GM12878 (cell line): ENCODE results near the gene NAA15. TPM values are rescaled to one million over a fixed set of nuclear protein-coding genes. Genes with fewer than 3 reads are reported as not detected.

Source experiments
- ATAC-seq: fragments of 200-7000 bp; cut with Tn5 transposase; 3 replicates; pipeline ENCODE4 v1.9.1; 2020; ENCODE audit warnings: mild to moderate bottlenecking, moderate library complexity
- BruUV-seq: library from RNA; stranded (reverse); fragments of 400-500 nt; replicated peaks from 2 replicates; lab custom pipeline; 2021; lab: Mats Ljungman, UMichigan
- CTCF ChIA-PET: fragments of 300-600 bp; sonication (Branson Sonifier 250); formaldehyde crosslinking; extraction: SDS; loops from one replicate; lab custom pipeline; 2021; ENCODE audit warnings: inconsistent platforms; lab: Yijun Ruan, JAX
- POLR2A ChIA-PET: fragments of 350-600 bp; formaldehyde crosslinking; extraction: SDS; loops from one replicate; lab custom pipeline; 2021; ENCODE audit warnings: inconsistent platforms; lab: Charles Lee
- RAD21 ChIA-PET: fragments of 300-600 bp; sonication (Branson Sonifier 250); formaldehyde crosslinking; loops from one replicate; lab custom pipeline; 2023; ENCODE audit warnings: antibody characterized with exemption; ENCODE audit not compliant: unreplicated experiment; lab: Charles Lee
- SMC1A ChIA-PET: fragments of 300-600 bp; sonication (Branson Sonifier 250); formaldehyde crosslinking; loops from one replicate; lab custom pipeline; 2023; ENCODE audit not compliant: unreplicated experiment, uncharacterized antibody; lab: Charles Lee
- DNase-seq: peaks from one replicate; pipeline ENCODE4 v3.0.0-alpha.2; 2011; ENCODE audit warnings: low read depth, low spot score
- FAIRE-seq: peaks from 3 replicates; lab custom pipeline; 2011; peaks lifted over from hg19 to GRCh38; lab: Jason Lieb, UNC
- H2AFZ ChIP-seq: 2 replicates; pipeline ENCODE4 v1.6.0; 2011; ENCODE audit warnings: low read depth, low read length, control low read depth; ENCODE audit not compliant: control insufficient read depth
- H3K27ac ChIP-seq: 2 replicates; pipeline ENCODE4 v1.5.1; 2011; ENCODE audit warnings: control low read depth; ENCODE audit not compliant: control insufficient read depth, insufficient read depth
- H3K27me3 ChIP-seq, 2 experiments: replicated peaks in 1 of 2; 2 replicates each; pipeline versions ENCODE4 v1.6.0 to v1.6.1; 2011; ENCODE audit warnings: low read length in 1 of 2; ENCODE audit not compliant: control insufficient read depth in 2 of 2, insufficient read depth in 2 of 2
- H3K36me3 ChIP-seq, 2 experiments: 2 replicates each; pipeline ENCODE4 v1.5.1; 2011; ENCODE audit warnings: low read length in 1 of 2; ENCODE audit not compliant: control insufficient read depth in 2 of 2, insufficient read depth in 2 of 2
- H3K4me1 ChIP-seq: 2 replicates; pipeline ENCODE4 v1.6.1; 2011; ENCODE audit warnings: mild to moderate bottlenecking, low read length, moderate library complexity, mixed read lengths; ENCODE audit not compliant: control insufficient read depth, insufficient read depth
- H3K4me2 ChIP-seq: 2 replicates; pipeline ENCODE4 v1.6.0; 2011; ENCODE audit warnings: control low read depth; ENCODE audit not compliant: control insufficient read depth, insufficient read depth
- H3K4me3 ChIP-seq: fragments of 200-600 bp; sonication (generic); 2 replicates; pipeline ENCODE4 v1.5.1; 2016
- H3K79me2 ChIP-seq: 2 replicates; pipeline ENCODE4 v1.6.0; 2011; ENCODE audit warnings: low read length; ENCODE audit not compliant: control insufficient read depth, insufficient read depth
- H3K9ac ChIP-seq: 2 replicates; pipeline ENCODE4 v1.8.0; 2011; ENCODE audit warnings: low read length, control low read depth, mixed read lengths; ENCODE audit not compliant: control insufficient read depth, insufficient read depth
- H3K9me3 ChIP-seq: replicated peaks from 3 replicates; pipeline ENCODE4 v1.5.1; 2011; ENCODE audit warnings: mild to moderate bottlenecking, low read length; ENCODE audit not compliant: control insufficient read depth, insufficient read depth
- H4K20me1 ChIP-seq: 2 replicates; pipeline ENCODE4 v1.6.0; 2011; ENCODE audit not compliant: control insufficient read depth, insufficient read depth
- MTA2 ChIP-seq: fragments of 450-650 bp; IDR thresholded peaks from 2 replicates; pipeline ENCODE4 v1.6.1; 2016; ENCODE audit warnings: low read depth, mild to moderate bottlenecking, moderate library complexity
- MTA3 ChIP-seq: IDR thresholded peaks from 2 replicates; pipeline ENCODE4 v1.6.1; 2012; ENCODE audit warnings: low read length, inconsistent platforms, borderline replicate concordance
- SPI1 ChIP-seq: IDR thresholded peaks from 2 replicates; pipeline ENCODE4 v1.6.1; 2011; ENCODE audit warnings: low read depth, mild to moderate bottlenecking, low read length, moderate library complexity, borderline replicate concordance; ENCODE audit not compliant: insufficient read depth
- USF1 ChIP-seq: IDR thresholded peaks from 2 replicates; pipeline ENCODE4 v1.6.1; 2011; ENCODE audit warnings: borderline replicate concordance, low read depth, mild to moderate bottlenecking, moderate library complexity, mixed read lengths, low read length; ENCODE audit not compliant: insufficient read depth; ENCODE audit errors: extremely low read length
- WGBS: methylation state at CpG from one replicate; pipeline ENCODE4 v1.1.6; 2016; ENCODE audit warnings: low lambda C conversion rate; ENCODE audit not compliant: insufficient replicate concordance, insufficient coverage; ENCODE audit errors: missing lambda C conversion rate; 5-methylcytosine and 5-hydroxymethylcytosine counted together
- in situ Hi-C: fragments of 300-500 bp; cut with MboI; formaldehyde crosslinking; loops from 9 replicates; pipeline ENCODE4 v1.14.3; 2018; ENCODE audit warnings: mixed read lengths
- intact Hi-C: fragments of 100-400 bp; cut with micrococcal nuclease; formaldehyde crosslinking; loops from one replicate; pipeline ENCODE4 v1.14.2; 2022; ENCODE audit not compliant: unreplicated experiment
- polyA plus RNA-seq, 11 experiments: library from polyadenylated mRNA; depleted of rRNA in 4 of 11; unstranded in 6 of 11; stranded (reverse) in 5 of 11; fragments of >200 nt; fragmentation: Nextera tagmentation in 4 of 11; fragmentation: Illumina TruSeq in 1 of 11; extraction: Ambion mirVana in 4 of 11; extraction: Trizol in 1 of 11; gene quantifications; 1 replicate in 1 of 11; 2 replicates in 10 of 11; pipeline versions ENCODE4 v1.2.1 to v1.2.3, GENCODE V29; 2011 to 2016; ENCODE audit warnings: inconsistent platforms in 2 of 11, missing spikeins in 2 of 11, low read depth in 1 of 11
- total RNA-seq, 4 experiments: library from RNA; depleted of rRNA in 3 of 4; stranded (reverse); fragments of >200 nt in 3 of 4; fragmentation: Illumina TruSeq in 1 of 4; extraction: Trizol in 1 of 4; gene quantifications; 2 replicates each; pipeline versions ENCODE4 v1.2.1 to v1.2.3, GENCODE V29; 2013 to 2021
- TF ChIP-seq, protein P1 (sequence below), 3 experiments: IDR thresholded peaks in 2 of 3; conservative IDR thresholded peaks in 1 of 3; 2 replicates each; pipeline ENCODE4 v1.5.1; 2011; ENCODE audit warnings: low read depth in 3 of 3, low read length in 3 of 3, mild to moderate bottlenecking in 3 of 3, control low read depth in 2 of 3, moderate library complexity in 2 of 3, inconsistent platforms in 1 of 3, mixed read lengths in 1 of 3; ENCODE audit not compliant: control insufficient read depth in 2 of 3, insufficient read depth in 1 of 3; ENCODE audit errors: extremely low read depth in 1 of 3
- TF ChIP-seq, protein P2 (sequence below): fragments of 450-650 bp; formaldehyde crosslinking; IDR thresholded peaks from 2 replicates; pipeline ENCODE4 v1.4.0; 2020; ENCODE audit warnings: mild to moderate bottlenecking, moderate library complexity

The NAA15 gene
- total and polyA plus RNA-seq, 10 of the 15 experiments (the other 5 are each of a cell fraction or from before 2014, with no cell fraction given), result 24.3 to 93.1 (median 51.9) TPM

DNA sequence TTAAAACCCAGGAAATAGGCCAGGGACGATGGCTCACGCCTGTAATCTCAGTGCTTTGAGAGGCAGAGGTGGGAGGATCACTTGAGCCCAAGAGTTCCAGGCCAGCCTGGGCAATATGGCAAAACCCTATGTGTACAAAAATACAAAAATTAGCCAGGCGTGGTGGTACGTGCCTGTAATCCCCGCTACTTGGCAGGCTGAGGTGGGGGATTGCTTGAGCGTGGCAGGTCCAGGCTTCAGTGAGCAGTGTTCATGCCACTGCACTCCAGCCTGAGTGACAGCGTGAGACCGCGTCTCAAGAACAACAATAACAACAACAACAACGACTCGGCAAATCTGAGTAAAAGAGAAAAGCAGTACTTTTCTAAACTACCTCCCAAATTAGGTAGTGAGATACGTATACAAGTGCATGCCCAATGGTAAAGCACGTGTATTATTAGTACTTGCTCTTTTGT lies 13.9 kb downstream of the NAA15 start (continued):
- TF ChIP-seq, protein P1, sequence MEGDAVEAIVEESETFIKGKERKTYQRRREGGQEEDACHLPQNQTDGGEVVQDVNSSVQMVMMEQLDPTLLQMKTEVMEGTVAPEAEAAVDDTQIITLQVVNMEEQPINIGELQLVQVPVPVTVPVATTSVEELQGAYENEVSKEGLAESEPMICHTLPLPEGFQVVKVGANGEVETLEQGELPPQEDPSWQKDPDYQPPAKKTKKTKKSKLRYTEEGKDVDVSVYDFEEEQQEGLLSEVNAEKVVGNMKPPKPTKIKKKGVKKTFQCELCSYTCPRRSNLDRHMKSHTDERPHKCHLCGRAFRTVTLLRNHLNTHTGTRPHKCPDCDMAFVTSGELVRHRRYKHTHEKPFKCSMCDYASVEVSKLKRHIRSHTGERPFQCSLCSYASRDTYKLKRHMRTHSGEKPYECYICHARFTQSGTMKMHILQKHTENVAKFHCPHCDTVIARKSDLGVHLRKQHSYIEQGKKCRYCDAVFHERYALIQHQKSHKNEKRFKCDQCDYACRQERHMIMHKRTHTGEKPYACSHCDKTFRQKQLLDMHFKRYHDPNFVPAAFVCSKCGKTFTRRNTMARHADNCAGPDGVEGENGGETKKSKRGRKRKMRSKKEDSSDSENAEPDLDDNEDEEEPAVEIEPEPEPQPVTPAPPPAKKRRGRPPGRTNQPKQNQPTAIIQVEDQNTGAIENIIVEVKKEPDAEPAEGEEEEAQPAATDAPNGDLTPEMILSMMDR (IDR thresholded peaks at IDR 0.05 in 2 of 3, conservative IDR thresholded peaks at IDR 0.05 in 1 of 3; ENCODE audit: control insufficient read depth in 2 of 3, extremely low read depth in 1 of 3, insufficient read depth in 1 of 3, low read depth in 3 of 3, low read length in 3 of 3), result no peak
- TF ChIP-seq MTA2 (peak; percentile 21; the same call in 1 of the 2 replicates), MTA3 (0 out of 2 replicates have a peak, but pooled peaks have one; percentile 37)
- TF ChIP-seq, protein P2, sequence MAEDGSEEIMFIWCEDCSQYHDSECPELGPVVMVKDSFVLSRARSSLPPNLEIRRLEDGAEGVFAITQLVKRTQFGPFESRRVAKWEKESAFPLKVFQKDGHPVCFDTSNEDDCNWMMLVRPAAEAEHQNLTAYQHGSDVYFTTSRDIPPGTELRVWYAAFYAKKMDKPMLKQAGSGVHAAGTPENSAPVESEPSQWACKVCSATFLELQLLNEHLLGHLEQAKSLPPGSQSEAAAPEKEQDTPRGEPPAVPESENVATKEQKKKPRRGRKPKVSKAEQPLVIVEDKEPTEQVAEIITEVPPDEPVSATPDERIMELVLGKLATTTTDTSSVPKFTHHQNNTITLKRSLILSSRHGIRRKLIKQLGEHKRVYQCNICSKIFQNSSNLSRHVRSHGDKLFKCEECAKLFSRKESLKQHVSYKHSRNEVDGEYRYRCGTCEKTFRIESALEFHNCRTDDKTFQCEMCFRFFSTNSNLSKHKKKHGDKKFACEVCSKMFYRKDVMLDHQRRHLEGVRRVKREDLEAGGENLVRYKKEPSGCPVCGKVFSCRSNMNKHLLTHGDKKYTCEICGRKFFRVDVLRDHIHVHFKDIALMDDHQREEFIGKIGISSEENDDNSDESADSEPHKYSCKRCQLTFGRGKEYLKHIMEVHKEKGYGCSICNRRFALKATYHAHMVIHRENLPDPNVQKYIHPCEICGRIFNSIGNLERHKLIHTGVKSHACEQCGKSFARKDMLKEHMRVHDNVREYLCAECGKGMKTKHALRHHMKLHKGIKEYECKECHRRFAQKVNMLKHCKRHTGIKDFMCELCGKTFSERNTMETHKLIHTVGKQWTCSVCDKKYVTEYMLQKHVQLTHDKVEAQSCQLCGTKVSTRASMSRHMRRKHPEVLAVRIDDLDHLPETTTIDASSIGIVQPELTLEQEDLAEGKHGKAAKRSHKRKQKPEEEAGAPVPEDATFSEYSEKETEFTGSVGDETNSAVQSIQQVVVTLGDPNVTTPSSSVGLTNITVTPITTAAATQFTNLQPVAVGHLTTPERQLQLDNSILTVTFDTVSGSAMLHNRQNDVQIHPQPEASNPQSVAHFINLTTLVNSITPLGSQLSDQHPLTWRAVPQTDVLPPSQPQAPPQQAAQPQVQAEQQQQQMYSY (CRISPR knock-in tag), result no peak

- Histone ChIP-seq H3K27me3 (no peaks in the 10 kb centered on the region), H3K9ac (no peak overlapping the region), H3K4me2 (no peak overlapping the region), H2AFZ (no peak overlapping the region), H3K27ac (peak overlapping the region; percentile 29; the same call in 1 of the 2 replicates), H4K20me1 (no peaks in the 10 kb centered on the region), H3K4me3 (no peak overlapping the region), H3K36me3 (peaks cover 0 to 2% of the 10 kb centered on the region in 2 experiments; a peak in 1 of 4 replicates), H3K9me3 (no peaks in the 10 kb centered on the region; the same call in none of the 3 replicates), H3K79me2 (peaks cover 95% of the 10 kb centered on the region), H3K4me1 (peaks cover 20% of the 10 kb centered on the region)
- ATAC-seq, result no peak
- ChIA-PET POLR2A (interaction anchor here (1.6 kb wide), 1 partner anchor 15 kb away, joined by 7 read pairs; no protein-coding TSS in a partner anchor), SMC1A (interaction anchor here (0.7 kb wide), 1 partner anchor 1060 kb away, joined by 3 read pairs; no protein-coding TSS in a partner anchor), RAD21 (no interaction called here), CTCF (interaction anchor here (1.0 kb wide), 1 partner anchor 102 kb away, joined by 3 read pairs; no protein-coding TSS in a partner anchor)
- intact Hi-C loops, result no loop called here
- TF ChIP-seq USF1 (no peak), SPI1 (peak; percentile 55; the same call in 1 of the 2 replicates)
- in situ Hi-C loops, result loop anchor here (25.0 kb wide), 1 partner anchor 1104 kb away; no protein-coding TSS in a partner anchor
- WGBS, result 75% methylated on average over 2 of the region's 2 CpGs
- no peak for DNase-seq
- no TSS peak for BruUV-seq
- no peak for FAIRE-seq
These were observed 15.4 kb downstream of the NAA15 start for GRCh38 chr4:139316733-139317132.
